ENCODE data around the gene NAPA. TPM values are rescaled to one million over a fixed set of nuclear protein-coding genes. Genes with fewer than 3 reads are reported as not detected.

NAPA gene
- total RNA-seq, 2 donors from 2014 or later, result 69.7 to 78.5 TPM

- no peaks in the 10 kb centered on the region for H3K9me3 Mint-ChIP-seq
- ATAC-seq (no peak), DNase-seq (ENCODE audit: low spot score in 2 of 2) (no peak)
- peak overlapping the region; percentile 48 to 100 for H3K27ac Mint-ChIP-seq
- peaks cover 10 to 12% of the 10 kb centered on the region in 2 donors for H3K36me3 Mint-ChIP-seq
Measured at GRCh38 chr19:47510516-47511127, 4.2 kb downstream of the NAPA start.

- H3K36me3 Mint-ChIP-seq, result peaks cover 10 to 11% of the 10 kb centered on the region in 2 donors
- ATAC-seq, result no peak
- H3K27ac Mint-ChIP-seq, result peak overlapping the region; percentile 79 to 100
- DNase-seq (ENCODE audit: low spot score in 2 of 2), result no peak
- H3K9me3 Mint-ChIP-seq, result no peaks in the 10 kb centered on the region
Measured at GRCh38 chr19:47509973-47510372, 4.9 kb downstream of the NAPA start.

- ATAC-seq (no peak), DNase-seq (ENCODE audit: low spot score in 2 of 2) (no peak)
- no peaks in the 10 kb centered on the region for H3K9me3 Mint-ChIP-seq
- peaks cover 3 to 4% of the 10 kb centered on the region in 2 donors for H3K36me3 Mint-ChIP-seq
- H3K27ac Mint-ChIP-seq, result peak overlapping the region; percentile 79 to 100
Measured at GRCh38 chr19:47509170-47509847, 5.6 kb downstream of the NAPA start.

- Mint-ChIP-seq H3K9me3 (no peaks in the 10 kb centered on the region), H3K27ac (no peak overlapping the region), H3K36me3 (no peaks in the 10 kb centered on the region)
- ATAC-seq, result no peak
- DNase-seq (ENCODE audit: low spot score in 2 of 2), result no peak
Measured at GRCh38 chr19:47508721-47509120, 6.1 kb downstream of the NAPA start.

- H3K36me3 Mint-ChIP-seq, result no peaks in the 10 kb centered on the region
- ATAC-seq (no peak), DNase-seq (ENCODE audit: low spot score in 2 of 2) (no peak)
- peak overlapping the region; percentile 44 to 60 for H3K27ac Mint-ChIP-seq
- no peaks in the 10 kb centered on the region for H3K9me3 Mint-ChIP-seq
Measured at GRCh38 chr19:47507924-47508553, 6.8 kb downstream of the NAPA start.

- Mint-ChIP-seq H3K27ac (peak overlapping the region; percentile 44 to 60), H3K9me3 (no peaks in the 10 kb centered on the region), H3K36me3 (no peaks in the 10 kb centered on the region)
- no peak for DNase-seq (ENCODE audit: low spot score in 2 of 2)
- no peak for ATAC-seq
Measured at GRCh38 chr19:47507012-47507411, 7.9 kb downstream of the NAPA start.

- DNase-seq (ENCODE audit: low spot score in 2 of 2), result no peak
- no peak for ATAC-seq
- no peaks in the 10 kb centered on the region for H3K9me3 Mint-ChIP-seq
- no peaks in the 10 kb centered on the region for H3K36me3 Mint-ChIP-seq
- no peak overlapping the region for H3K27ac Mint-ChIP-seq
Measured at GRCh38 chr19:47506459-47506858, 8.4 kb downstream of the NAPA start.

GRCh38 chr19:47505506-47505905 is 9.4 kb downstream of the NAPA start:
- DNase-seq (ENCODE audit: low spot score in 2 of 2) (no peak), ATAC-seq (no peak)
- H3K27ac Mint-ChIP-seq, result peak overlapping the region in 1 of 2 donors; percentile 41
- no peaks in the 10 kb centered on the region for H3K36me3 Mint-ChIP-seq
- H3K9me3 Mint-ChIP-seq, result no peaks in the 10 kb centered on the region

GRCh38 chr19:47503826-47504150 is 11.1 kb downstream of the NAPA start:
- Mint-ChIP-seq H3K27ac (no peak overlapping the region), H3K9me3 (no peaks in the 10 kb centered on the region), H3K36me3 (no peaks in the 10 kb centered on the region)
- DNase-seq (ENCODE audit: low spot score in 2 of 2) (no peak), ATAC-seq (no peak)

- Mint-ChIP-seq H3K27ac (no peak overlapping the region), H3K9me3 (no peaks in the 10 kb centered on the region), H3K36me3 (no peaks in the 10 kb centered on the region)
- DNase-seq (ENCODE audit: low spot score in 2 of 2), result no peak
- no peak for ATAC-seq
Measured at GRCh38 chr19:47503130-47503825, 11.6 kb downstream of the NAPA start.

GRCh38 chr19:47499863-47500830 is 14.7 kb downstream of the NAPA start:
- Mint-ChIP-seq H3K36me3 (no peaks in the 10 kb centered on the region), H3K27ac (no peak overlapping the region), H3K9me3 (no peaks in the 10 kb centered on the region)
- ATAC-seq (no peak), DNase-seq (ENCODE audit: low spot score in 2 of 2) (no peak)

- no peak for ATAC-seq
- Mint-ChIP-seq H3K9me3 (no peaks in the 10 kb centered on the region), H3K27ac (peak overlapping the region; percentile 63 to 72), H3K36me3 (no peaks in the 10 kb centered on the region)
- no peak for DNase-seq (ENCODE audit: low spot score in 2 of 2)
Measured at GRCh38 chr19:47499371-47499770, 15.5 kb downstream of the NAPA start.

GRCh38 chr19:47498561-47498960 is 16.3 kb downstream of the NAPA start:
- Mint-ChIP-seq H3K27ac (peak overlapping the region; percentile 63 to 72), H3K36me3 (no peaks in the 10 kb centered on the region), H3K9me3 (no peaks in the 10 kb centered on the region)
- ATAC-seq (no peak), DNase-seq (ENCODE audit: low spot score in 2 of 2) (no peak)

GRCh38 chr19:47497821-47498520 is 16.9 kb downstream of the NAPA start:
- no peaks in the 10 kb centered on the region for H3K36me3 Mint-ChIP-seq
- no peak for ATAC-seq
- H3K9me3 Mint-ChIP-seq, result no peaks in the 10 kb centered on the region

GRCh38 chr19:47497050-47497766 is 17.7 kb downstream of the NAPA start:
- Mint-ChIP-seq H3K9me3 (no peaks in the 10 kb centered on the region), H3K27ac (peak overlapping the region; percentile 24 to 81), H3K36me3 (no peaks in the 10 kb centered on the region)
- DNase-seq (ENCODE audit: low spot score in 2 of 2) (no peak), ATAC-seq (no peak)

More at GRCh38 chr19:47497821-47498520, 16.9 kb downstream of the NAPA start:
- H3K27ac Mint-ChIP-seq, result peak overlapping the region in 1 of 2 donors; percentile 29
- DNase-seq (ENCODE audit: low spot score in 2 of 2), result no peak

Measured in activated naive CD4-positive, alpha-beta T cell treated with anti-CD3 and anti-CD28 coated beads, Interleukin-2, amount 50 U/mL, for 72 hours (primary cell).